Right lobe of liver (tissue), 4 donors: ENCODE data around the gene ABHD12.

Experiments used
- POLR2A ChIP-seq: fragments of 450-650 bp; IDR thresholded peaks from one replicate; pipeline ENCODE4 v1.6.1; 2017; ENCODE audit warnings: antibody characterized with exemption, mild to moderate bottlenecking
- TF ChIP-seq, protein P1 (sequence below), 4 donors: fragments of 200-600 bp in 3 of 4; fragments of 450-650 bp in 1 of 4; IDR thresholded peaks; one replicate each; pipeline versions ENCODE4 v1.5.1 to v1.8.0; 2016 to 2022; ENCODE audit warnings: antibody characterized with exemption in 4 of 4, mild to moderate bottlenecking in 2 of 4
- donor health status: DM: no; HTN: no; CAD: no.
- donor health status: DM: no; HTN: no; CAD: no.
- donor health status: DM: no; HTN: yes; CAD: no.

GRCh38 chr20:25256226-25256859, 134.3 kb downstream of the ABHD12 start:
- TF ChIP-seq, protein P1, sequence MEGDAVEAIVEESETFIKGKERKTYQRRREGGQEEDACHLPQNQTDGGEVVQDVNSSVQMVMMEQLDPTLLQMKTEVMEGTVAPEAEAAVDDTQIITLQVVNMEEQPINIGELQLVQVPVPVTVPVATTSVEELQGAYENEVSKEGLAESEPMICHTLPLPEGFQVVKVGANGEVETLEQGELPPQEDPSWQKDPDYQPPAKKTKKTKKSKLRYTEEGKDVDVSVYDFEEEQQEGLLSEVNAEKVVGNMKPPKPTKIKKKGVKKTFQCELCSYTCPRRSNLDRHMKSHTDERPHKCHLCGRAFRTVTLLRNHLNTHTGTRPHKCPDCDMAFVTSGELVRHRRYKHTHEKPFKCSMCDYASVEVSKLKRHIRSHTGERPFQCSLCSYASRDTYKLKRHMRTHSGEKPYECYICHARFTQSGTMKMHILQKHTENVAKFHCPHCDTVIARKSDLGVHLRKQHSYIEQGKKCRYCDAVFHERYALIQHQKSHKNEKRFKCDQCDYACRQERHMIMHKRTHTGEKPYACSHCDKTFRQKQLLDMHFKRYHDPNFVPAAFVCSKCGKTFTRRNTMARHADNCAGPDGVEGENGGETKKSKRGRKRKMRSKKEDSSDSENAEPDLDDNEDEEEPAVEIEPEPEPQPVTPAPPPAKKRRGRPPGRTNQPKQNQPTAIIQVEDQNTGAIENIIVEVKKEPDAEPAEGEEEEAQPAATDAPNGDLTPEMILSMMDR (IDR thresholded peaks at IDR 0.05), result no peak
- no peak for TF ChIP-seq POLR2A
